ENCODE data around the gene OAS3. TPM values are rescaled to one million over a fixed set of nuclear protein-coding genes. Genes with fewer than 3 reads are reported as not detected.

OAS3 gene
- total RNA-seq, 2 experiments from 2014 or later = 260 to 265 TPM

- Mint-ChIP-seq H3K9me3 (no peaks in the 10 kb centered on the region), H3K4me3 (no peak overlapping the region), H3K36me3 (ENCODE audit: low read depth) (peaks cover 96% of the 10 kb centered on the region), H3K27me3 (no peaks in the 10 kb centered on the region), H3K27ac (no peak overlapping the region), H3K4me1 (peaks cover 4% of the 10 kb centered on the region)
- ChIA-PET CTCF (no interaction called here), POLR2A (interaction anchor here (1.3 kb wide), 2 partner anchors 10 to 11 kb away, joined by 3 to 10 read pairs; partner anchors contain the start of gene OAS2)
- DNase-seq = no peak
These were observed 29.0 kb downstream of the OAS3 start for GRCh38 chr12:112967306-112967705.

GRCh38 chr12:112967858-112968257 is 29.6 kb downstream of the OAS3 start:
- Mint-ChIP-seq H3K4me1 (peaks cover 4% of the 10 kb centered on the region), H3K27me3 (no peaks in the 10 kb centered on the region), H3K9me3 (no peaks in the 10 kb centered on the region), H3K36me3 (ENCODE audit: low read depth) (peaks cover 94% of the 10 kb centered on the region), H3K4me3 (no peak overlapping the region), H3K27ac (no peak overlapping the region)
- POLR2A ChIA-PET = interaction anchor here (1.3 kb wide), 2 partner anchors 9 to 11 kb away, joined by 3 to 10 read pairs; partner anchors contain the start of gene OAS2
- DNase-seq = no peak
- CTCF ChIA-PET = interaction anchor here (1.4 kb wide), 1 partner anchor 67 kb away, joined by 4 read pairs; no protein-coding TSS in a partner anchor

- no peak overlapping the region for H3K4me3 Mint-ChIP-seq
- DNase-seq = no peak
- ChIA-PET CTCF (no interaction called here), POLR2A (interaction anchor here (2.1 kb wide), 1 partner anchor 8 kb away, joined by 10 read pairs; the partner anchor contains the start of gene OAS2)
- H3K4me1 Mint-ChIP-seq = peaks cover 4% of the 10 kb centered on the region
- no peaks in the 10 kb centered on the region for H3K27me3 Mint-ChIP-seq
- H3K9me3 Mint-ChIP-seq = no peaks in the 10 kb centered on the region
- peaks cover 83% of the 10 kb centered on the region for H3K36me3 Mint-ChIP-seq (ENCODE audit: low read depth)
- no peak overlapping the region for H3K27ac Mint-ChIP-seq
These were observed 31.5 kb downstream of the OAS3 start for GRCh38 chr12:112969547-112970306.

GRCh38 chr12:112970391-112970790 is 32.1 kb downstream of the OAS3 start:
- peaks cover 80% of the 10 kb centered on the region for H3K36me3 Mint-ChIP-seq (ENCODE audit: low read depth)
- H3K9me3 Mint-ChIP-seq = no peaks in the 10 kb centered on the region
- H3K4me1 Mint-ChIP-seq = peaks cover 4% of the 10 kb centered on the region
- DNase-seq = no peak
- POLR2A ChIA-PET = interaction anchor here (2.1 kb wide), 1 partner anchor 8 kb away, joined by 10 read pairs; the partner anchor contains the start of gene OAS2
- H3K27me3 Mint-ChIP-seq = no peaks in the 10 kb centered on the region
- H3K27ac Mint-ChIP-seq = no peak overlapping the region
- no peak overlapping the region for H3K4me3 Mint-ChIP-seq
- CTCF ChIA-PET = no interaction called here

GRCh38 chr12:112971248-112971647 is 33.0 kb downstream of the OAS3 start:
- no peak for DNase-seq
- peaks cover 5% of the 10 kb centered on the region for H3K4me1 Mint-ChIP-seq
- H3K4me3 Mint-ChIP-seq = no peak overlapping the region
- POLR2A ChIA-PET = no interaction called here
- no peaks in the 10 kb centered on the region for H3K9me3 Mint-ChIP-seq
- CTCF ChIA-PET = no interaction called here
- no peak overlapping the region for H3K27ac Mint-ChIP-seq
- peaks cover 71% of the 10 kb centered on the region for H3K36me3 Mint-ChIP-seq (ENCODE audit: low read depth)
- H3K27me3 Mint-ChIP-seq = no peaks in the 10 kb centered on the region

GRCh38 chr12:112973011-112973735 is 34.9 kb downstream of the OAS3 start:
- no peaks in the 10 kb centered on the region for H3K27me3 Mint-ChIP-seq
- H3K27ac Mint-ChIP-seq = no peak overlapping the region
- no peaks in the 10 kb centered on the region for H3K9me3 Mint-ChIP-seq
- H3K36me3 Mint-ChIP-seq (ENCODE audit: low read depth) = peaks cover 52% of the 10 kb centered on the region
- CTCF ChIA-PET = interaction anchor here (1.0 kb wide), 1 partner anchor 19 kb away, joined by 3 read pairs; no protein-coding TSS in a partner anchor
- no peak overlapping the region for H3K4me3 Mint-ChIP-seq
- POLR2A ChIA-PET = no interaction called here
- DNase-seq = no peak
- peaks cover 21% of the 10 kb centered on the region for H3K4me1 Mint-ChIP-seq

GRCh38 chr12:112973818-112974231 is 35.6 kb downstream of the OAS3 start:
- H3K27me3 Mint-ChIP-seq = no peaks in the 10 kb centered on the region
- ChIA-PET CTCF (interaction anchor here (1.0 kb wide), 1 partner anchor 18 kb away, joined by 3 read pairs; no protein-coding TSS in a partner anchor), POLR2A (no interaction called here)
- DNase-seq = no peak
- H3K27ac Mint-ChIP-seq = no peak overlapping the region
- H3K36me3 Mint-ChIP-seq (ENCODE audit: low read depth) = peaks cover 52% of the 10 kb centered on the region
- no peak overlapping the region for H3K4me3 Mint-ChIP-seq
- H3K9me3 Mint-ChIP-seq = no peaks in the 10 kb centered on the region
- peaks cover 21% of the 10 kb centered on the region for H3K4me1 Mint-ChIP-seq

GRCh38 chr12:112974904-112975303 is 36.6 kb downstream of the OAS3 start:
- no peak for DNase-seq
- H3K36me3 Mint-ChIP-seq (ENCODE audit: low read depth) = peaks cover 52% of the 10 kb centered on the region
- peaks cover 21% of the 10 kb centered on the region for H3K4me1 Mint-ChIP-seq
- H3K9me3 Mint-ChIP-seq = no peaks in the 10 kb centered on the region
- H3K27ac Mint-ChIP-seq = no peak overlapping the region
- CTCF ChIA-PET = interaction anchor here (2.1 kb wide), 1 partner anchor 18 kb away, joined by 15 read pairs; no protein-coding TSS in a partner anchor
- H3K27me3 Mint-ChIP-seq = no peaks in the 10 kb centered on the region
- H3K4me3 Mint-ChIP-seq = no peak overlapping the region
- POLR2A ChIA-PET = interaction anchor here (1.1 to 7.4 kb wide), 4 partner anchors 9 to 67 kb away, joined by 3 to 183 read pairs (median 5); partner anchors contain the start of gene OAS1

- peaks cover 52% of the 10 kb centered on the region for H3K36me3 Mint-ChIP-seq (ENCODE audit: low read depth)
- ChIA-PET CTCF (interaction anchor here (1.5 to 3.3 kb wide), 3 partner anchors 16 to 70 kb away, joined by 11 to 69 read pairs (median 35); partner anchors contain the start of genes OAS1 and OAS3), POLR2A (interaction anchor here (1.1 to 7.4 kb wide), 11 partner anchors 10 to 1031 kb away, joined by 4 to 183 read pairs (median 22); partner anchors contain the start of genes DDX54, OAS1, OAS3 and RITA1)
These were observed 38.9 kb downstream of the OAS3 start for GRCh38 chr12:112977139-112977538.

GRCh38 chr12:112977641-112978040 is 39.4 kb downstream of the OAS3 start:
- ChIA-PET POLR2A (interaction anchor here (0.8 to 7.4 kb wide), 33 partner anchors 8 to 1291 kb away, joined by 3 to 183 read pairs (median 5); partner anchors contain the start of genes DDX54, MAPKAPK5, OAS1 and OAS3), CTCF (interaction anchor here (0.7 to 3.3 kb wide), 10 partner anchors 10 to 208 kb away, joined by 3 to 69 read pairs (median 8); partner anchors contain the start of genes DDX54, OAS1, OAS3 and RITA1)
- DNase-seq = no peak
- peaks cover 52% of the 10 kb centered on the region for H3K36me3 Mint-ChIP-seq (ENCODE audit: low read depth)
- peak overlapping the region; percentile 100 for H3K27ac Mint-ChIP-seq
- H3K9me3 Mint-ChIP-seq = peaks cover 14% of the 10 kb centered on the region
- no peaks in the 10 kb centered on the region for H3K27me3 Mint-ChIP-seq
- peaks cover 37% of the 10 kb centered on the region for H3K4me1 Mint-ChIP-seq
- H3K4me3 Mint-ChIP-seq = peak overlapping the region; percentile 87

More at GRCh38 chr12:112977139-112977538, 38.9 kb downstream of the OAS3 start:
- Mint-ChIP-seq H3K9me3 (peaks cover 9% of the 10 kb centered on the region), H3K4me3 (peak overlapping the region; percentile 87), H3K27ac (peak overlapping the region; percentile 100), H3K4me1 (peaks cover 32% of the 10 kb centered on the region), H3K27me3 (no peaks in the 10 kb centered on the region)
- no peak for DNase-seq

GRCh38 chr12:112978163-112979040 is 40.1 kb downstream of the OAS3 start, which contains the start of gene OAS2:
Gene OAS2, plus strand, starts transcription at chr12:112978519. Its CDS starts 90 bp downstream, at chr12:112978609.
- peak within 1 kb of the TSS; percentile 87 for H3K4me3 Mint-ChIP-seq
- peaks cover 54% of the 10 kb centered on the region for H3K36me3 Mint-ChIP-seq (ENCODE audit: low read depth)
- POLR2A ChIA-PET = interaction anchor here (0.7 to 7.4 kb wide), 37 partner anchors 9 to 1292 kb away, joined by 3 to 183 read pairs (median 4); partner anchors contain the start of genes DDX54, MAPKAPK5, OAS1 and OAS3
- DNase-seq = peak; percentile 91
- peak within 1 kb of the TSS; percentile 100 for H3K27ac Mint-ChIP-seq
- CTCF ChIA-PET = interaction anchor here (0.6 to 3.3 kb wide), 11 partner anchors 10 to 207 kb away, joined by 3 to 69 read pairs (median 6); partner anchors contain the start of genes DDX54, OAS1, OAS3 and RITA1
- peaks cover 43% of the 10 kb centered on the region for H3K4me1 Mint-ChIP-seq
- H3K9me3 Mint-ChIP-seq = peaks cover 20% of the 10 kb centered on the region
- no peaks in the 10 kb centered on the region for H3K27me3 Mint-ChIP-seq

All from activated CD4-positive, alpha-beta memory T cell treated with anti-CD3 and anti-CD28 coated beads, Interleukin-2, amount 10 ng/mL, durations not matched to agents 7 days and 5 days (primary cell).